Trophoblast cell (in vitro differentiated cells and primary cell): ENCODE data around the gene HCRTR1.

ENCODE experiments used
- DNase-seq, 2 donors: peaks; one replicate each; pipeline ENCODE4 v3.0.0-alpha.2; 2016
- H2AFZ ChIP-seq: 2 replicates; pipeline ENCODE4 v1.6.1; 2013; ENCODE audit warnings: low read length, moderate library complexity, mild to moderate bottlenecking; ENCODE audit not compliant: insufficient read depth, poor library complexity
- H2AK5ac ChIP-seq: 2 replicates; pipeline ENCODE4 v1.6.1; 2013; ENCODE audit warnings: mild to moderate bottlenecking, low read length
- H2BK120ac ChIP-seq: 2 replicates; pipeline ENCODE4 v1.6.1; 2013; ENCODE audit warnings: low read length, mild to moderate bottlenecking, moderate library complexity; ENCODE audit not compliant: insufficient read depth, poor library complexity
- H2BK12ac ChIP-seq: 2 replicates; pipeline ENCODE4 v1.6.1; 2013; ENCODE audit warnings: mild to moderate bottlenecking, low read length, moderate library complexity
- H2BK5ac ChIP-seq: 2 replicates; pipeline ENCODE4 v1.6.1; 2013; ENCODE audit warnings: low read length, low read depth, moderate library complexity, mild to moderate bottlenecking; ENCODE audit not compliant: poor library complexity
- H3K14ac ChIP-seq: 2 replicates; pipeline ENCODE4 v1.6.1; 2013; ENCODE audit warnings: mild to moderate bottlenecking, low read length
- H3K18ac ChIP-seq: 2 replicates; pipeline ENCODE4 v1.6.1; 2013; ENCODE audit warnings: mild to moderate bottlenecking, low read length
- H3K23ac ChIP-seq: 2 replicates; pipeline ENCODE4 v1.6.1; 2013; ENCODE audit warnings: low read length
- H3K27ac ChIP-seq: 2 replicates; pipeline ENCODE4 v1.5.1; 2013; ENCODE audit warnings: low read depth, mild to moderate bottlenecking, inconsistent platforms, low read length, moderate library complexity
- H3K27me3 ChIP-seq: 2 replicates; pipeline ENCODE4 v1.6.1; 2013; ENCODE audit warnings: inconsistent platforms, mild to moderate bottlenecking, low read length, moderate library complexity; ENCODE audit not compliant: insufficient read depth
- H3K36me3 ChIP-seq, 2 experiments: 1 replicate in 1 of 2; 2 replicates in 1 of 2; pipeline ENCODE4 v1.6.1; 2013; ENCODE audit warnings: low read length in 2 of 2, mild to moderate bottlenecking in 2 of 2, moderate library complexity in 1 of 2; ENCODE audit not compliant: insufficient read depth in 2 of 2, control insufficient read depth in 1 of 2
- H3K4ac ChIP-seq: 2 replicates; pipeline ENCODE4 v1.6.1; 2013; ENCODE audit warnings: low read depth, mild to moderate bottlenecking, low read length, moderate library complexity
- H3K4me1 ChIP-seq, 2 experiments: 1 replicate in 1 of 2; 2 replicates in 1 of 2; pipeline ENCODE4 v1.6.1; 2013; ENCODE audit warnings: low read length in 2 of 2, mild to moderate bottlenecking in 2 of 2, moderate library complexity in 1 of 2; ENCODE audit not compliant: insufficient read depth in 2 of 2, control insufficient read depth in 1 of 2
- H3K4me2 ChIP-seq: 2 replicates; pipeline ENCODE4 v1.6.1; 2013; ENCODE audit warnings: inconsistent platforms, mild to moderate bottlenecking, low read length, moderate library complexity
- H3K4me3 ChIP-seq: 2 replicates; pipeline ENCODE4 v1.5.1; 2013; ENCODE audit warnings: mild to moderate bottlenecking, low read depth, low read length, inconsistent platforms
- H3K79me1 ChIP-seq: one replicate; pipeline ENCODE4 v1.6.1; 2013; ENCODE audit warnings: low read length
- H3K79me2 ChIP-seq: 2 replicates; pipeline ENCODE4 v1.6.1; 2013; ENCODE audit warnings: low read length, mild to moderate bottlenecking; ENCODE audit not compliant: control insufficient read depth, insufficient read depth, poor library complexity
- H3K9ac ChIP-seq: 2 replicates; pipeline ENCODE4 v1.6.1; 2013; ENCODE audit warnings: mild to moderate bottlenecking, low read length
- H3K9me3 ChIP-seq: 2 replicates; pipeline ENCODE4 v1.6.1; 2013; ENCODE audit warnings: low read depth, mild to moderate bottlenecking, control low read depth, inconsistent platforms, low read length; ENCODE audit not compliant: insufficient read depth
- H4K12ac ChIP-seq: 2 replicates; pipeline ENCODE4 v1.6.1; 2013; ENCODE audit warnings: low read depth, mild to moderate bottlenecking, low read length, moderate library complexity
- H4K8ac ChIP-seq: 2 replicates; pipeline ENCODE4 v1.6.1; 2013; ENCODE audit warnings: low read depth, mild to moderate bottlenecking, low read length, moderate library complexity
- H4K91ac ChIP-seq: one replicate; pipeline ENCODE4 v1.6.1; 2013; ENCODE audit warnings: low read depth, mild to moderate bottlenecking, low read length, moderate library complexity
- WGBS: extraction: QIAGEN DNeasy Blood & Tissue Kit; methylation state at CpG from one replicate; pipeline ENCODE4 v1.1.7; 2013; ENCODE audit warnings: missing lambda C conversion rate; ENCODE audit not compliant: insufficient read length, insufficient coverage; ENCODE audit errors: extremely low coverage; 5-methylcytosine and 5-hydroxymethylcytosine counted together

HCRTR1 gene

GRCh38 chr1:31657020-31657804 lies 39.7 kb downstream of the HCRTR1 start:
- Histone ChIP-seq H3K4ac (peak overlapping the region; percentile 23), H3K4me2 (no peak overlapping the region)

DNA sequence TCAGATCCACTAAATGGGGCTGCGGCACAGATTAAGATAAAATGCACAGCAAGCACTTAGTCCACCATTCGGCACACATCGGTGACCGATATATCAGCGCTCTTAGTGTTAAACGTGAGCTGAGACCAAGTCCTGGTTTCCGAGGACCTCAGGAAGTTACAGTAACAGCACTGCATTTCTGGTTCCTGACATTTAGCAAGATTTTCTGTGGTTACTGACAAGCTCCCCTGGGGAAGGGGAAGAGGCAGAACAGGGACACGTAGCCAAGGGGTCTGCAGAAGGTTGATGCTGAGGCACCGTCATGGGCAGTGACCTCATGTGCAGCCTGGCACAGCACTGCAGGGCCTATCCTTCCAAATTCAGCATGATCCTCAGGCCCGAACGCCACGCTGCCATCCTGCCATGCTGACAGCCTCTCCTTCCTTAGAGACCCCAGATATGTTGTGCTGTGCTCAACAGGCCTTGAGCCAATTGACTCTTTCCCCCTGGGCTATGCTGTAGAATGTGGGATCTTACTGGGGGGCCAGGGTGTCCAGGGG lies 40.6 kb downstream of the HCRTR1 start:
- H3K36me3 ChIP-seq = peaks cover 58 to 70% of the 10 kb centered on the region in 2 experiments
- H3K4me2 ChIP-seq = no peak overlapping the region
- H3K18ac ChIP-seq = peak overlapping the region; percentile 1
- no peak overlapping the region for H2BK120ac ChIP-seq
- no peak overlapping the region for H4K12ac ChIP-seq
- H3K27ac ChIP-seq = no peak overlapping the region
- H3K4me3 ChIP-seq = peak overlapping the region; percentile 44
- no peak overlapping the region for H4K8ac ChIP-seq
- H3K9ac ChIP-seq = no peak overlapping the region
- no peaks in the 10 kb centered on the region for H3K27me3 ChIP-seq
- H3K4me1 ChIP-seq = peaks cover 27 to 34% of the 10 kb centered on the region in 2 experiments
- no peak overlapping the region for H2AK5ac ChIP-seq
- no peaks in the 10 kb centered on the region for H3K9me3 ChIP-seq
- H3K14ac ChIP-seq = no peak overlapping the region
- no peak for DNase-seq
- no peak overlapping the region for H3K4ac ChIP-seq
- WGBS = no CpG with 5 or more reads among the region's 12 CpGs
- no peak overlapping the region for H3K23ac ChIP-seq
- no peaks in the 10 kb centered on the region for H3K79me2 ChIP-seq
- H2BK5ac ChIP-seq = no peak overlapping the region
- peaks cover 28% of the 10 kb centered on the region for H3K79me1 ChIP-seq
- H4K91ac ChIP-seq = peak overlapping the region; percentile 1
- H2AFZ ChIP-seq = no peak overlapping the region
- H2BK12ac ChIP-seq = peak overlapping the region; percentile 37

More at GRCh38 chr1:31657020-31657804, 39.7 kb downstream of the HCRTR1 start:
- peak overlapping the region; percentile 64 for H2BK120ac ChIP-seq
- H3K27me3 ChIP-seq = no peaks in the 10 kb centered on the region
- peaks cover 57 to 67% of the 10 kb centered on the region in 2 experiments for H3K36me3 ChIP-seq
- no peak overlapping the region for H3K4me3 ChIP-seq
- no peaks in the 10 kb centered on the region for H3K9me3 ChIP-seq
- peaks cover 2% of the 10 kb centered on the region for H3K79me2 ChIP-seq
- H3K14ac ChIP-seq = peak overlapping the region; percentile 33
- H3K18ac ChIP-seq = peak overlapping the region; percentile 19
- DNase-seq = no peak
- no CpG with 5 or more reads among the region's 14 CpGs for WGBS
- H3K79me1 ChIP-seq = peaks cover 33% of the 10 kb centered on the region
- peak overlapping the region; percentile 14 for H3K27ac ChIP-seq
- H3K23ac ChIP-seq = no peak overlapping the region
- H3K9ac ChIP-seq = no peak overlapping the region
- H3K4me1 ChIP-seq = peaks cover 30 to 38% of the 10 kb centered on the region in 2 experiments
- H2AK5ac ChIP-seq = no peak overlapping the region
- peak overlapping the region; percentile 59 for H4K91ac ChIP-seq
- H2BK12ac ChIP-seq = peak overlapping the region; percentile 88
- H2AFZ ChIP-seq = no peak overlapping the region
- H4K12ac ChIP-seq = no peak overlapping the region
- no peak overlapping the region for H4K8ac ChIP-seq
- no peak overlapping the region for H2BK5ac ChIP-seq

DNA sequence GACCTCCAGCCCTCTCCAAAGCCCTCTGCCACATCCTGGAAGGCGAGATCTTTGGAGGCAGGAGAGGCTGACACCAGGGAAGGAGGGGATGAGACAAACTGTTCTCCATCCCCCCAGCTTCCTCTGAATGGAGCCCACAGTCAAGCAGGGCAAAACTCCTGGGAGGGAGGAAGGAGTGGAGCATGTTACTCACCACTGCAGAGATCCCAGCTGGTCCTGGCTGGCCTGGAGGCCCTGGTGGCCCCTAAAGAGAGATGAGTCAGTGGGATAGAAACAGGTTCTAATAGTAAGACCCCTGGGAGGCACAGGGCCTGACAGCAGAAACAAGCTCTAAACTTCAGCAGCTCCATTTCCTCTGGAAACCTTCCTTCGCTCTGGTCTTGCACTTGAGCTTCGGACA lies 41.2 kb downstream of the HCRTR1 start:
- Histone ChIP-seq H3K4me3 (no peak overlapping the region), H3K18ac (peak overlapping the region; percentile 19), H4K8ac (no peak overlapping the region)

GRCh38 chr1:31659889-31660288 lies 42.4 kb downstream of the HCRTR1 start:
- H3K9me3 ChIP-seq = no peaks in the 10 kb centered on the region
- no peak overlapping the region for H2AFZ ChIP-seq
- H3K36me3 ChIP-seq = peaks cover 52 to 66% of the 10 kb centered on the region in 2 experiments
- H4K8ac ChIP-seq = no peak overlapping the region
- no peak overlapping the region for H2AK5ac ChIP-seq
- H3K27ac ChIP-seq = no peak overlapping the region
- no peak overlapping the region for H2BK5ac ChIP-seq
- H3K4me2 ChIP-seq = no peak overlapping the region
- no peak overlapping the region for H4K91ac ChIP-seq
- H4K12ac ChIP-seq = no peak overlapping the region
- no peak overlapping the region for H2BK12ac ChIP-seq
- WGBS = no CpG with 5 or more reads among the region's 3 CpGs
- H2BK120ac ChIP-seq = no peak overlapping the region
- DNase-seq = no peak
- H3K27me3 ChIP-seq = no peaks in the 10 kb centered on the region
- peaks cover 22% of the 10 kb centered on the region for H3K79me1 ChIP-seq
- H3K79me2 ChIP-seq = no peaks in the 10 kb centered on the region
- no peak overlapping the region for H3K4ac ChIP-seq
- no peak overlapping the region for H3K9ac ChIP-seq
- peaks cover 27 to 32% of the 10 kb centered on the region in 2 experiments for H3K4me1 ChIP-seq
- H3K18ac ChIP-seq = no peak overlapping the region
- no peak overlapping the region for H3K14ac ChIP-seq
- H3K4me3 ChIP-seq = no peak overlapping the region
- H3K23ac ChIP-seq = no peak overlapping the region

More for the DNA sequence above, 41.2 kb downstream of the HCRTR1 start:
- H3K4me1 ChIP-seq = peaks cover 27 to 32% of the 10 kb centered on the region in 2 experiments
- H3K9me3 ChIP-seq = no peaks in the 10 kb centered on the region
- H3K4ac ChIP-seq = no peak overlapping the region
- H2AFZ ChIP-seq = no peak overlapping the region
- peak overlapping the region; percentile 40 for H3K27ac ChIP-seq
- H3K4me2 ChIP-seq = no peak overlapping the region
- peak overlapping the region; percentile 11 for H3K14ac ChIP-seq
- peak overlapping the region; percentile 41 for H4K91ac ChIP-seq
- no CpG with 5 or more reads among the region's 3 CpGs for WGBS
- no peak overlapping the region for H2AK5ac ChIP-seq
- peak overlapping the region; percentile 23 for H2BK120ac ChIP-seq
- H4K12ac ChIP-seq = no peak overlapping the region
- H3K27me3 ChIP-seq = no peaks in the 10 kb centered on the region
- no peak overlapping the region for H3K23ac ChIP-seq
- H3K36me3 ChIP-seq = peaks cover 57 to 67% of the 10 kb centered on the region in 2 experiments
- H3K79me2 ChIP-seq = no peaks in the 10 kb centered on the region
- peak overlapping the region; percentile 37 for H2BK12ac ChIP-seq
- DNase-seq = no peak
- H3K79me1 ChIP-seq = peaks cover 25% of the 10 kb centered on the region
- H2BK5ac ChIP-seq = peak overlapping the region; percentile 22
- H3K9ac ChIP-seq = no peak overlapping the region
